Measurements from ENCODE around the gene KLK1.

KLK1 gene

DNA sequence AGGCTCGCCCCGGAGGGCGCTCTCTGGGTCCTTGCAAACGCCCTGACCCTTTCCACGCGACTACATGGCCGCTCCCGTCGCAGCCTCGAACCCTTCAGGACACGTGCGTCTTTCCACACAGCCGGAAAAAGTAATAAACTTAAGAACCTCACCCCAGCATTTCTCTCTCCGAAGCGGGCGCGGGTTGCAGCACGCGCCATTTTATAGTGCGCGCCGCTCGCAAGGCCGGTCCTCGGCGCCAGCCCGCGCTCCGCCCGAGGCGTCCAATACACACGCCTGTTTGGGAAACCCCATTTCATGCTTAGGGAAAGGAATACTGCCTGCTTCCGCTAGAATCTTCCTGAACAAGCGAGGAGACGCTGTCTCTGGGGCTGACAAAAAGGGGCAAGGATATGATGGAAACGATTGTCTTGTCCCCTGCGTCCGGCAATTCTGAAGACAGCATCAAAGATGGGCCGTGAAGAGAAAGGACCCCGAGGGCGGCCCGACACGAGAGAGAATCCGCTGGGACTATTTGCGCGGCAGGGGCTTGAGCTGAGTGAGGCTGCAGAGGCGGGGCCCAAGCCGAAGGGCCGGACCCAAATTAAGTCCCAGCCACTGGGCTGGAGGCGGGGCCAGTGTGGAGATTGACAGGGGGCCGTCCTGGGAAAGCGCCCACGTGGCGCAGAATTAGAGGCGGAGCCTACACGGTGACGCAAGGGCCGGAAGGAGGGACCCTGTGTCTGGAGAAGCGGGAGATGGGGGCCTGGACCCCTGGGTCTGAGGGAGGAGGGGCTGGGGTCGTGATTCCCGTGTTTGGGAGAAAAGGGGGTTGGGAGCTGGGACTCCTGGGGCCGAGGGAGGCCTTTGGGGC lies 18.9 kb downstream of the KLK1 start:
- FAIRE-seq (peak; percentile 92), DNase-seq (ENCODE audit: insufficient read length, low spot score) (peak; percentile 93)
- TF ChIP-seq POLR2A (IDR thresholded peaks at IDR 0.05; ENCODE audit: low read depth, low read length) (peak; percentile 99), PAX5 (IDR thresholded peaks at IDR 0.05; ENCODE audit: insufficient read depth, low read length, severe bottlenecking) (no peak), POLR2AphosphoS5 (IDR thresholded peaks at IDR 0.05; ENCODE audit: low read depth, low read length) (peak; percentile 99), POU2F2 (IDR thresholded peaks at IDR 0.05; ENCODE audit: low read depth, low read length) (peak; percentile 96), TAF1 (IDR thresholded peaks at IDR 0.05; ENCODE audit: low read depth, low read length) (peak; percentile 95)

DNA sequence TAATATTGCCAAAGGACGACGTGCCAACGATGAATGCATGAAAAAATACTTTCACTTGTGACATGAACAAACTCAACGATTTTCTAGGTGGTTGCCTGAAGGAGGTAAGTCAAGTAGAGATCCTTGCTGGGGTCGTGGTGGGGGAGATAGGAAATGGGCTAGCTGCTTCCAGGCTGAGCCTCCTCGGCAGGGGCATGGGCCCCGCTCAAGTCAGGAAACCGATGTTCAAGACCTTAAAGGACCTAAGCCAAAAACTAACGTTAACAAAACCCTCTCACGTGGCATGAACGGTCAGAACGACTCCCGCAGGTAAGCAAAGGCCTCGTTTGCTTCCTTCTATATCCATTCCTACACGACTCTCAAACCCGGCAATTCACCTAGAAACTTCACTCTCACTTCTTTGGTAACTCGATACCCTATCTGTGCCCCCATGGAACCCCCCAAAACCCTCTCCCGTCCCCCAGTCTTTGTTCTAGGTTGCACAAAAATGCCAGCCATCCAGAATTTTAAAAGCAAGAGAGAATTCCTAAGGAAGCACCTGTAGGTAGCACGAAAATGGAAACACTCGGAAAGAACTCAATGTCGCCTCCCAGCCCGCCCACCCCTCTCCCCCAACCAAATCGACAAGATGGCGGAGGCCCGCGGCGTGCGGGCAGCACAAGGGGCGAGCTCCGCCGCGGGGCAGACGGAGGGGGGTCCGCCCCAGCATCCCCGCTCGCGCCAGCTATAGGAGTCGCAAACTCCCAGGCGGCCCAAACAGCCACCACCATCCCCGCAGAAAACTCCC lies 19.8 kb downstream of the KLK1 start:
- DNase-seq (ENCODE audit: insufficient read length, low spot score): no peak
- FAIRE-seq: no peak
- TF ChIP-seq POLR2AphosphoS5 (IDR thresholded peaks at IDR 0.05; ENCODE audit: low read depth, low read length) (no peak; the same call in 1 of the 2 replicates), PAX5 (IDR thresholded peaks at IDR 0.05; ENCODE audit: insufficient read depth, low read length, severe bottlenecking) (no peak), POLR2A (IDR thresholded peaks at IDR 0.05; ENCODE audit: low read depth, low read length) (no peak), TAF1 (IDR thresholded peaks at IDR 0.05; ENCODE audit: low read depth, low read length) (no peak), SPI1 (IDR thresholded peaks at IDR 0.05; ENCODE audit: low read depth, low read length) (no peak), POU2F2 (IDR thresholded peaks at IDR 0.05; ENCODE audit: low read depth, low read length) (no peak)

DNA sequence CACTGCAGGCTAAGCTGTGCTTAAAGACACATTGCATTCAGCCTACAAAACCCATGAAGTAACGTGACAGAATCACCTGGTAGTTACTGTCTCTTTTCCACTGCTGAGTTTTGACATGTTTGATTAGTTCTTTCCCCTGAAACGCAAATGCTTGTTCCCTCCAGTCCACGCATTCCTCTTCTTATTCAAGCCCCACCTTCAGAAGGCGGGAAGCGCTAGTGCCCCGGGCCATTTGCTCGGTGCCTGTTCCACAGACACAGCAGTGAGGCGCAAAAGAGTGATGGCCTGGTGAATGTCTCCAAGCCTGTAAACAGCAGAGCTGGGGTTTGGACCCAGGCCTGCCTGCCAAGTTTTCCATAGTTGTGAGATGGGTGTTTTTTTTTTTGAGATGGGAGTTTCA lies 22.5 kb downstream of the KLK1 start:
- DNase-seq (ENCODE audit: insufficient read length, low spot score) (no peak), FAIRE-seq (no peak)
- TF ChIP-seq POLR2A (IDR thresholded peaks at IDR 0.05; ENCODE audit: low read depth, low read length) (no peak), PAX5 (IDR thresholded peaks at IDR 0.05; ENCODE audit: insufficient read depth, low read length, severe bottlenecking) (no peak), SPI1 (IDR thresholded peaks at IDR 0.05; ENCODE audit: low read depth, low read length) (no peak), TAF1 (IDR thresholded peaks at IDR 0.05; ENCODE audit: low read depth, low read length) (no peak), POLR2AphosphoS5 (IDR thresholded peaks at IDR 0.05; ENCODE audit: low read depth, low read length) (no peak)

DNA sequence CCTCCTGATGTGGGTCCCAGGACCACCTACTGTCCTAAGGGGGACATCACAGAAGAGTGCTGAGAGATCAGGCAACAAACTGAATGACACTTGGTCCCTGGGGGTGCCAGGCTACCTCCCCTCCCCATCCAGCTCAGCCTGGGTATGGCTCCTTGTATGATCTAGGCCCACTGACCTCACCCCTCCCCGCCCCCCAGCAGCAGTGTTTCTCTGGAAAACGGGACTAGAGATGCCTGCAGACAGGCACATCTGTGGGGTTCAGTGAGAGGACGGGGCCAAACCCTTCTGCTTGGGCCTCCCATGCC lies 24.1 kb downstream of the KLK1 start:
- TF ChIP-seq POLR2AphosphoS5 (IDR thresholded peaks at IDR 0.05; ENCODE audit: low read depth, low read length): peak; percentile 28; the same call in 1 of the 2 replicates
- TF ChIP-seq SPI1 (IDR thresholded peaks at IDR 0.05; ENCODE audit: low read depth, low read length): no peak
- TF ChIP-seq TAF1 (IDR thresholded peaks at IDR 0.05; ENCODE audit: low read depth, low read length): no peak
- DNase-seq (ENCODE audit: insufficient read length, low spot score) (no peak), FAIRE-seq (no peak)

DNA sequence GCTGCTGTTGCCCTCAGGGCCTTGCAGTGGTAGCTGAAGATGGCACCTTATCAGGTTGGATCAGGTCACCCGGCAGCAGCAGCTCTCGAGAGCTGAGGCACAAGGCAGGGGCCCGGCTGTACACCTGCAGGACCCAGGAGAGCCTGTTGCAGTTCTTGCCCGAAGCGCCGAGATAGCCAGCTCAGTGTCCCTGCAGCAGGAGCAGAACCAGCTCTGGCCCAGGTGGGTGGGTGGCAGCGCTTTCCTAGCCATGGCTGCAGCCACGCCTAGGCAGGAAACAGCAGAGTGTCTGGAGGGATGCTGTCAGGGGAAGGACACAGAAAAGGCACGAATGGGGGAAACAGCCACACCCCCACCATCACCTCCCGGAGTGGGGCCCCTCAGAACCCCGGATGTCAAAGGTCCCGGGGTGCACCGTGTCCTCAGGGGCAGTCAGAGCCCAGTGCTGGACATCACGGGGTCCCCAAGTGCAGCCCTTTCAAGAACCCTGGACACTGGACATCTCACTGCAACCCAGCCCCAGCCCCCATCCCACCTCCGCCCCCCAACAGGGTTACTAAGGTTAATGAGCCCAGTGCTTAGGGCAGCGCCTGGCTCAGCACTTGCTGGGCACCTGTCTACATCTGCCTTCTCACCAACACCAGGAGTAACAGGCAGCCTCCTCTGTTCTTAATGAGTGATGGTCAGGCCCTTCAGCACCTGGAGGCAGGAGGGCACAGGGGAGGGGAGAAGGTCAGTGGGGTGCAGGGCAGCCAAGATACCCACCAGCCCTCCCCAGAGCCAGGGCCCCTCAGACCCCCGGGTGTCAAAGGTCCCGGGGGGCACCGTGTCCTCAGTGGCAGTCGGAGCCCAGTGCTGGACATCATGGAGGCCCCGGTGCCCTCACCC lies 24.7 kb downstream of the KLK1 start:
- DNase-seq (ENCODE audit: insufficient read length, low spot score) (no peak), FAIRE-seq (no peak)
- TF ChIP-seq PAX5 (IDR thresholded peaks at IDR 0.05; ENCODE audit: insufficient read depth, low read length, severe bottlenecking) (no peak), POU2F2 (IDR thresholded peaks at IDR 0.05; ENCODE audit: low read depth, low read length) (no peak), SPI1 (IDR thresholded peaks at IDR 0.05; ENCODE audit: low read depth, low read length) (no peak), POLR2A (IDR thresholded peaks at IDR 0.05; ENCODE audit: low read depth, low read length) (no peak; the same call in none of the 2 replicates), TAF1 (IDR thresholded peaks at IDR 0.05; ENCODE audit: low read depth, low read length) (no peak), POLR2AphosphoS5 (IDR thresholded peaks at IDR 0.05; ENCODE audit: low read depth, low read length) (no peak; the same call in 1 of the 2 replicates)

DNA sequence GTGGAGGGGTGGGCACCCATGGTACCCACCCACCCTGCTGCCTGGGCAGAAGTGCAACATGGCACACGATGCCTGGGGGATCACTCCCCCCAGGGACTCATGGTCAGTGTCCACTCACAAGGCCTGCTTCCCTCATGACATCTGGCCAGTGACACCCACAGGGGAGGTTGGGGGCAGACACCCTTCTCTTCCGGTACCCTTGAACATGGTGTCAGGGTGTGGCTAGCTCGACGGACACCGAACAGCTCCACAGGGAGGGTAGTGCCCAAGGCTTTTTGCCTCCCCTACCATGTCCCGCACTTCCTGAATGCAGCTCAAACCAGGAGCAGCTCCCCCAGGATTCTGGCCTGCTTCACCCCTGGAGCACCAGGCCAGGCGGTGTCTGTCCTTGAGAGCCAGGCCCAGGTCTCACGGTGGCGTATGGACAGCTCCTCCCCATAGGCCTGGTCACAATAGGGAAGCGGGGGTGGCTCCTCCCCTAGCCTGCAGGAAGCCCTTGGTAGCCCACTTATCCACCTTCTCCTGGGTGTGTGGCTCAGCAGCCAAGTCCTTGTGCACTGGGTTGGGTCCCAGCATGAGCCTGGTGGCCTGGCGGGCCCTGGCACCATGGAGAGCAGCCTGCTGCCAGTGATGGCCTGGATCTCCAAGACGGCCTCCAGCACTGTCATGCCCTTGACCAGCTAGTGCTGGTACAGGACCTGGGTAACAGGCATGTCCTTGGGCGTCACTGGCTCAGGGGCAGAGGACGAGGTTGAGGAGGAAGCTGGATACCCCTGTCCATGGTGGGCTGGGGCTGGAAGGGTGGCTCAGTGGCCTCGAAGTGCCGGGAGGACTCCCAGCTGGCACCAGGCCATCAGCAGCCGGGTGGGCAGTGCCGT lies 25.6 kb downstream of the KLK1 start:
- FAIRE-seq: no peak
- TF ChIP-seq POU2F2 (IDR thresholded peaks at IDR 0.05; ENCODE audit: low read depth, low read length) (peak; percentile 49; the same call in 1 of the 2 replicates), PAX5 (IDR thresholded peaks at IDR 0.05; ENCODE audit: insufficient read depth, low read length, severe bottlenecking) (no peak), TAF1 (IDR thresholded peaks at IDR 0.05; ENCODE audit: low read depth, low read length) (no peak), SPI1 (IDR thresholded peaks at IDR 0.05; ENCODE audit: low read depth, low read length) (no peak), POLR2A (IDR thresholded peaks at IDR 0.05; ENCODE audit: low read depth, low read length) (peak; percentile 59; the same call in 1 of the 2 replicates), POLR2AphosphoS5 (IDR thresholded peaks at IDR 0.05; ENCODE audit: low read depth, low read length) (peak; percentile 81)
- DNase-seq (ENCODE audit: insufficient read length, low spot score): no peak

DNA sequence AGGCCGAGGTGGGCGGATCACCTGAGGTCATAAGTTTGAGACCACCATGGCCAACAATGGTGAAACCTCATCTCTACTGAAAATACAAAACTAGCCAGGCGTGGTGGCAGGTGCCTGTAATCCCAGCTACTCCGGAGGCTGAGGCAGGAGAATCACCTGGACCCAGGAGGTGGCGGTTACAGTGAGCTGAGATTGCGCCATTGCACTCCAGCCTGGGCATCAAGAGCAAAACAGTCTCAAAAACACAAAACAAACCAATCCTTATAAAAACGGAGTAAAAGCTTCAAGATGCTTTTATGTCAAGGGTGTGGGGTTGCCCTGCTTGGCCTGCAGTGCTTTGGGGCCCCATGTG lies 26.2 kb downstream of the KLK1 start:
- DNase-seq (ENCODE audit: insufficient read length, low spot score) (no peak), FAIRE-seq (no peak)

More for the DNA sequence above, 26.2 kb downstream of the KLK1 start:
- TF ChIP-seq SPI1 (IDR thresholded peaks at IDR 0.05; ENCODE audit: low read depth, low read length) (no peak), PAX5 (IDR thresholded peaks at IDR 0.05; ENCODE audit: insufficient read depth, low read length, severe bottlenecking) (no peak), POLR2A (IDR thresholded peaks at IDR 0.05; ENCODE audit: low read depth, low read length) (no peak; the same call in 1 of the 2 replicates), TAF1 (IDR thresholded peaks at IDR 0.05; ENCODE audit: low read depth, low read length) (no peak), POU2F2 (IDR thresholded peaks at IDR 0.05; ENCODE audit: low read depth, low read length) (no peak), POLR2AphosphoS5 (IDR thresholded peaks at IDR 0.05; ENCODE audit: low read depth, low read length) (no peak; the same call in 1 of the 2 replicates)
